Heart right ventricle (tissue), 16 donors: ENCODE data around the gene LAMA4. TPM values are rescaled to one million over a fixed set of nuclear protein-coding genes. Genes with fewer than 3 reads are reported as not detected.

Experiments used
- ATAC-seq, 8 donors: fragments of 200-7000 bp; cut with Tn5 transposase; one replicate each; pipeline ENCODE4 v1.9.1; 2020; ENCODE audit warnings: mild to moderate bottlenecking in 8 of 8, moderate library complexity in 8 of 8, moderate number of reproducible peaks in 1 of 8
- DNase-seq, 2 donors: peaks; one replicate each; pipeline ENCODE4 v3.0.0-alpha.2; 2020
- H3K27ac ChIP-seq, 10 donors: fragments of 200-600 bp; sonication (generic) in 2 of 10; one replicate each; pipeline versions ENCODE4 v1.5.0 to v1.8.0; 2020 to 2022; ENCODE audit warnings: mild to moderate bottlenecking in 3 of 10
- H3K27me3 ChIP-seq, 7 donors: fragments of 200-600 bp; one replicate each; pipeline ENCODE4 v1.8.0; 2021 to 2022; ENCODE audit warnings: mild to moderate bottlenecking in 2 of 7
- H3K36me3 ChIP-seq, 9 donors: fragments of 200-600 bp; sonication (generic) in 1 of 9; one replicate each; pipeline versions ENCODE4 v1.5.0 to v1.8.0; 2020 to 2022; ENCODE audit warnings: mild to moderate bottlenecking in 2 of 9
- H3K4me1 ChIP-seq, 9 donors: fragments of 200-600 bp; sonication (generic) in 1 of 9; one replicate each; pipeline versions ENCODE4 v1.5.0 to v1.8.0; 2020 to 2022; ENCODE audit warnings: mild to moderate bottlenecking in 4 of 9
- H3K4me3 ChIP-seq, 10 donors: fragments of 200-600 bp; sonication (generic) in 2 of 10; one replicate each; pipeline versions ENCODE4 v1.5.0 to v1.8.0; 2020 to 2022; ENCODE audit warnings: mild to moderate bottlenecking in 7 of 10, moderate library complexity in 2 of 10
- H3K9me3 ChIP-seq, 11 donors: fragments of 200-600 bp in 10 of 11; sonication (generic) in 2 of 11; one replicate each; pipeline versions ENCODE4 v1.5.0 to v1.8.0; 2013 to 2022; ENCODE audit warnings: mild to moderate bottlenecking in 2 of 11, control low read depth in 1 of 11, moderate library complexity in 1 of 11
- CTCF ChIP-seq, 9 donors: fragments of 200-600 bp; sonication (generic) in 2 of 9; IDR thresholded peaks; one replicate each; pipeline versions ENCODE4 v1.5.0 to v1.8.0; 2021 to 2022; ENCODE audit warnings: antibody characterized with exemption in 9 of 9, mild to moderate bottlenecking in 5 of 9, moderate library complexity in 1 of 9
- WGBS, 2 donors: extraction: QIAGEN DNeasy Blood & Tissue Kit; methylation state at CpG; one replicate each; pipeline ENCODE4 v1.1.7; 2013; ENCODE audit warnings: inconsistent platforms in 1 of 2; 5-methylcytosine and 5-hydroxymethylcytosine counted together
- intact Hi-C, 10 donors: fragments of 100-400 bp; cut with DNase I; formaldehyde crosslinking; loops; one replicate each; pipeline versions ENCODE4 v1.11.1 to v1.14.2; 2022
- polyA plus RNA-seq, 2 donors: library from polyadenylated mRNA; stranded (reverse); fragments of 200-250 nt; gene quantifications; one replicate each; pipeline ENCODE4 v1.2.3, GENCODE V29; 2013
- total RNA-seq, 10 donors: library from RNA; stranded (reverse); fragmentation: NEBNext Ultra II Directional in 3 of 10; extraction: Animal tissue kit (Norgen Biotek cat#: 25700) in 3 of 10; gene quantifications; one replicate each; pipeline versions ENCODE4 v1.2.1 to v1.2.4, GENCODE V29; 2021 to 2023
- donor health status: Arrhythmogenic right ventricular cardiomyopathy.
- donor health status: ischemic (EF 13 %, LVEDD 7.1; RV severe dilation, severe dysfunction).
- donor health status: healthy with polysubstance abuse.
- donor health status: DM: no; HTN: yes; CAD: no.
- donor health status: DM: no; HTN: no; CAD: no.
- donor health status: ischemic (EF 25% LVEDD 6.9; RV normal size, moderate dysfunction).
- donor health status: ischemic (EF 25% LVEDD 5.7; RV mildly dilated, moderate dysfunction).
- donor health status: healthy.
- donor health status: DM: yes; HTN: yes; CAD: no.
- donor health status: Ischemic cardiomyopathy.
- donor health status: ischemic (EF 35%, LVEDD 5.7; RV mildly dilated, moderate dysfunction).
- donor health status: nonischemic (EF 11% LVEDD 7.7; RV severe dilation, severe dysfunction).
- donor health status: DM: yes; HTN: yes; CAD: no.
- donor health status: PGD.
- donor health status: ischemic (EF 29% LVEDD 5.4; RV normal size, mild dysfunction).
- donor health status: nonischemic (EF 23%, LVEDD 6.1; RV moderate dilation, normal function).

LAMA4 gene
- total and polyA plus RNA-seq, 12 donors, result 23.7 to 103 (median 82.5) TPM

GRCh38 chr6:112100561-112100960 is 153.8 kb downstream of the LAMA4 start:
- intact Hi-C loops, result no loop called here
- Histone ChIP-seq H3K4me1 (peaks cover 0 to 18% (median 0%) of the 10 kb centered on the region in 9 donors), H3K27me3 (no peaks in the 10 kb centered on the region), H3K27ac (peak overlapping the region in 3 of 10 donors; percentile 8 to 63 (median 33)), H3K9me3 (peaks cover 0 to 4% (median 0%) of the 10 kb centered on the region in 11 donors), H3K4me3 (no peak overlapping the region), H3K36me3 (peaks cover 0 to 54% (median 4%) of the 10 kb centered on the region in 9 donors)
- TF ChIP-seq CTCF (IDR thresholded peaks at IDR 0.05), result no peak
- DNase-seq (no peak), ATAC-seq (peak in 7 of 8 donors; percentile 22 to 84 (median 55))
- 62 to 69% methylated on average over 4 of the region's 4 CpGs for WGBS, 2 donors

- 96 to 97% methylated on average over 2 of the region's 2 CpGs for WGBS, 2 donors
- H3K27ac ChIP-seq, result no peak overlapping the region
- H3K4me3 ChIP-seq, result no peak overlapping the region
- H3K36me3 ChIP-seq, result peaks cover 0 to 29% (median 4%) of the 10 kb centered on the region in 9 donors
- no peaks in the 10 kb centered on the region for H3K27me3 ChIP-seq
- no peak for TF ChIP-seq CTCF (IDR thresholded peaks at IDR 0.05)
- intact Hi-C loops, result no loop called here
- peaks cover 0 to 13% (median 0%) of the 10 kb centered on the region in 9 donors for H3K4me1 ChIP-seq
- no peak for DNase-seq
- no peak for ATAC-seq
- no peaks in the 10 kb centered on the region for H3K9me3 ChIP-seq
These were observed 157.5 kb downstream of the LAMA4 start for GRCh38 chr6:112096901-112097300.

GRCh38 chr6:112087916-112088315 is 166.5 kb downstream of the LAMA4 start:
- no peak for TF ChIP-seq CTCF (IDR thresholded peaks at IDR 0.05)
- H3K36me3 ChIP-seq, result peaks cover 0 to 27% (median 9%) of the 10 kb centered on the region in 9 donors
- 16 to 24% methylated on average over 7 of the region's 7 CpGs for WGBS, 2 donors
- no peaks in the 10 kb centered on the region for H3K27me3 ChIP-seq
- ATAC-seq, result no peak
- DNase-seq, result no peak
- intact Hi-C loops, result no loop called here
- no peaks in the 10 kb centered on the region for H3K9me3 ChIP-seq
- H3K27ac ChIP-seq, result peak overlapping the region; percentile 55 to 91 (median 86)
- peaks cover 0 to 34% (median 28%) of the 10 kb centered on the region in 9 donors for H3K4me1 ChIP-seq
- H3K4me3 ChIP-seq, result peak overlapping the region; percentile 63 to 88 (median 78)

- peak in 3 of 9 donors; percentile 12 to 34 (median 20) for TF ChIP-seq CTCF (IDR thresholded peaks at IDR 0.05)
- Histone ChIP-seq H3K9me3 (no peaks in the 10 kb centered on the region), H3K4me3 (peak within 1 kb of the TSS; percentile 63 to 88 (median 78)), H3K27me3 (no peaks in the 10 kb centered on the region), H3K27ac (peak within 1 kb of the TSS; percentile 55 to 91 (median 86)), H3K36me3 (peaks cover 0 to 33% (median 9%) of the 10 kb centered on the region in 9 donors), H3K4me1 (peaks cover 0 to 34% (median 28%) of the 10 kb centered on the region in 9 donors)
- DNase-seq (peak; percentile 88 to 94), ATAC-seq (peak; percentile 94 to 97 (median 96))
- 0% methylated on average over 60 of the region's 60 CpGs for WGBS, 2 donors
- intact Hi-C loops, result no loop called here
These were observed 167.0 kb downstream of the LAMA4 start, which contains the start of the genes FAM229B and TUBE1 for GRCh38 chr6:112087136-112087911. TSS of gene FAM229B (plus strand) at chr6:112087591. CDS start at chr6:112099284, 11,693 bp downstream. TSS of gene TUBE1 (minus strand) at chr6:112087482. CDS start at chr6:112087434, 48 bp downstream.
